GM12878 (cell line): ENCODE measurements around the gene FADD. TPM values are rescaled to one million over a fixed set of nuclear protein-coding genes. Genes with fewer than 3 reads are reported as not detected.

Source experiments
- ATAC-seq: fragments of 200-7000 bp; cut with Tn5 transposase; 3 replicates; pipeline ENCODE4 v1.9.1; 2020; ENCODE audit warnings: mild to moderate bottlenecking, moderate library complexity
- BruUV-seq: library from RNA; stranded (reverse); fragments of 400-500 nt; replicated peaks from 2 replicates; lab custom pipeline; 2021; lab: Mats Ljungman, UMichigan
- CTCF ChIA-PET: fragments of 300-600 bp; sonication (Branson Sonifier 250); formaldehyde crosslinking; extraction: SDS; loops from one replicate; lab custom pipeline; 2021; ENCODE audit warnings: inconsistent platforms; lab: Yijun Ruan, JAX
- POLR2A ChIA-PET: fragments of 350-600 bp; formaldehyde crosslinking; extraction: SDS; loops from one replicate; lab custom pipeline; 2021; ENCODE audit warnings: inconsistent platforms; lab: Charles Lee
- RAD21 ChIA-PET: fragments of 300-600 bp; sonication (Branson Sonifier 250); formaldehyde crosslinking; loops from one replicate; lab custom pipeline; 2023; ENCODE audit warnings: antibody characterized with exemption; ENCODE audit not compliant: unreplicated experiment; lab: Charles Lee
- SMC1A ChIA-PET: fragments of 300-600 bp; sonication (Branson Sonifier 250); formaldehyde crosslinking; loops from one replicate; lab custom pipeline; 2023; ENCODE audit not compliant: unreplicated experiment, uncharacterized antibody; lab: Charles Lee
- DNase-seq: peaks from one replicate; pipeline ENCODE4 v3.0.0-alpha.2; 2011; ENCODE audit warnings: low read depth, low spot score
- FAIRE-seq: peaks from 3 replicates; lab custom pipeline; 2011; peaks lifted over from hg19 to GRCh38; lab: Jason Lieb, UNC
- H2AFZ ChIP-seq: 2 replicates; pipeline ENCODE4 v1.6.0; 2011; ENCODE audit warnings: low read depth, low read length, control low read depth; ENCODE audit not compliant: control insufficient read depth
- H3K27ac ChIP-seq: 2 replicates; pipeline ENCODE4 v1.5.1; 2011; ENCODE audit warnings: control low read depth; ENCODE audit not compliant: control insufficient read depth, insufficient read depth
- H3K27me3 ChIP-seq, 2 experiments: replicated peaks in 1 of 2; 2 replicates each; pipeline versions ENCODE4 v1.6.0 to v1.6.1; 2011; ENCODE audit warnings: low read length in 1 of 2; ENCODE audit not compliant: control insufficient read depth in 2 of 2, insufficient read depth in 2 of 2
- H3K36me3 ChIP-seq, 2 experiments: 2 replicates each; pipeline ENCODE4 v1.5.1; 2011; ENCODE audit warnings: low read length in 1 of 2; ENCODE audit not compliant: control insufficient read depth in 2 of 2, insufficient read depth in 2 of 2
- H3K4me1 ChIP-seq: 2 replicates; pipeline ENCODE4 v1.6.1; 2011; ENCODE audit warnings: mild to moderate bottlenecking, low read length, moderate library complexity, mixed read lengths; ENCODE audit not compliant: control insufficient read depth, insufficient read depth
- H3K4me2 ChIP-seq: 2 replicates; pipeline ENCODE4 v1.6.0; 2011; ENCODE audit warnings: control low read depth; ENCODE audit not compliant: control insufficient read depth, insufficient read depth
- H3K4me3 ChIP-seq: fragments of 200-600 bp; sonication (generic); 2 replicates; pipeline ENCODE4 v1.5.1; 2016
- H3K79me2 ChIP-seq: 2 replicates; pipeline ENCODE4 v1.6.0; 2011; ENCODE audit warnings: low read length; ENCODE audit not compliant: control insufficient read depth, insufficient read depth
- H3K9ac ChIP-seq: 2 replicates; pipeline ENCODE4 v1.8.0; 2011; ENCODE audit warnings: low read length, control low read depth, mixed read lengths; ENCODE audit not compliant: control insufficient read depth, insufficient read depth
- H3K9me3 ChIP-seq: replicated peaks from 3 replicates; pipeline ENCODE4 v1.5.1; 2011; ENCODE audit warnings: mild to moderate bottlenecking, low read length; ENCODE audit not compliant: control insufficient read depth, insufficient read depth
- H4K20me1 ChIP-seq: 2 replicates; pipeline ENCODE4 v1.6.0; 2011; ENCODE audit not compliant: control insufficient read depth, insufficient read depth
- FOXK2 ChIP-seq: fragments of 450-650 bp; IDR thresholded peaks from 2 replicates; pipeline ENCODE4 v1.6.1; 2017; ENCODE audit warnings: mild to moderate bottlenecking, moderate library complexity
- GATAD2B ChIP-seq: fragments of 450-650 bp; conservative IDR thresholded peaks from 2 replicates; pipeline ENCODE4 v1.6.1; 2017; ENCODE audit warnings: low read depth, mild to moderate bottlenecking, moderate library complexity
- ZBTB4 ChIP-seq: fragments of 450-650 bp; formaldehyde crosslinking; IDR thresholded peaks from 2 replicates; pipeline ENCODE4 v1.4.0; 2022; ENCODE audit warnings: mild to moderate bottlenecking, moderate library complexity
- WGBS: methylation state at CpG from one replicate; pipeline ENCODE4 v1.1.6; 2016; ENCODE audit warnings: low lambda C conversion rate; ENCODE audit not compliant: insufficient replicate concordance, insufficient coverage; ENCODE audit errors: missing lambda C conversion rate; 5-methylcytosine and 5-hydroxymethylcytosine counted together
- in situ Hi-C: fragments of 300-500 bp; cut with MboI; formaldehyde crosslinking; loops from 9 replicates; pipeline ENCODE4 v1.14.3; 2018; ENCODE audit warnings: mixed read lengths
- intact Hi-C: fragments of 100-400 bp; cut with micrococcal nuclease; formaldehyde crosslinking; loops from one replicate; pipeline ENCODE4 v1.14.2; 2022; ENCODE audit not compliant: unreplicated experiment
- polyA plus RNA-seq, 11 experiments: library from polyadenylated mRNA; depleted of rRNA in 4 of 11; unstranded in 6 of 11; stranded (reverse) in 5 of 11; fragments of >200 nt; fragmentation: Nextera tagmentation in 4 of 11; fragmentation: Illumina TruSeq in 1 of 11; extraction: Ambion mirVana in 4 of 11; extraction: Trizol in 1 of 11; gene quantifications; 1 replicate in 1 of 11; 2 replicates in 10 of 11; pipeline versions ENCODE4 v1.2.1 to v1.2.3, GENCODE V29; 2011 to 2016; ENCODE audit warnings: inconsistent platforms in 2 of 11, missing spikeins in 2 of 11, low read depth in 1 of 11
- total RNA-seq, 4 experiments: library from RNA; depleted of rRNA in 3 of 4; stranded (reverse); fragments of >200 nt in 3 of 4; fragmentation: Illumina TruSeq in 1 of 4; extraction: Trizol in 1 of 4; gene quantifications; 2 replicates each; pipeline versions ENCODE4 v1.2.1 to v1.2.3, GENCODE V29; 2013 to 2021

Gene FADD
- total and polyA plus RNA-seq, 10 of the 15 experiments (the other 5 are each of a cell fraction or from before 2014, with no cell fraction given) = 0.32 to 38.7 (median 21.8) TPM

DNA sequence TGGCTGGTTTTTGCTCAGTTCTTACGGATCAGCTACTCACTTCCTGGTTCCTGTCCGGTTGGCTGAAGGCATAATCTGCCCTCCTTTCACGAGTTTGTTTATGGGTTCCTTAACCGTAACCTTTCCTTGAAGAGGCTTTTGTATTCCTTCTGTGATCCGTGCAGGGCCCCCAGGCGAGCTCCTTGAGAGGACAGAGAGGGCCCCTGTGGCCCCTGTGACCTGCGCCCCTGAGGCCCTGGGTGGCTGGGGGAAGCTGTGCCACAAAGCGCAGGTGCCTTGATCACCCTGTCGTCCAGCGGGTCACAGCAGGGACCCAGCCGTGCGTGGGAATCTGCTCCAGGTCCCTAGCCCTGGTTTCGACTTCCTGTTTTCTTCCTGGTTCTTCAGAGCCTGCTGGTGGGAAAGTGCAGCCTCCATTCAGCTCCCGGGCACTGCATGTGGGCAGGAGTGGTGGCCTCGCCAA lies 27.8 kb upstream of the FADD start:
- no peak overlapping the region for H2AFZ ChIP-seq
- no peak for DNase-seq
- no peak overlapping the region for H3K27ac ChIP-seq
- H3K79me2 ChIP-seq = no peaks in the 10 kb centered on the region
- intact Hi-C loops (no loop called here), in situ Hi-C loops (no loop called here)
- no peak overlapping the region for H3K9ac ChIP-seq
- CTCF ChIA-PET = interaction anchor here (0.6 to 0.7 kb wide), 2 partner anchors 21 to 295 kb away, joined by 3 to 4 read pairs; no protein-coding TSS in a partner anchor
- no peak for TF ChIP-seq ZBTB4 (CRISPR knock-in tag)
- no peak for TF ChIP-seq GATAD2B
- TF ChIP-seq FOXK2 = no peak
- TF ChIP-seq, all 136 proteins: peak for 0
- no TSS peak for BruUV-seq
- FAIRE-seq (no peak), ATAC-seq (no peak)
- ChIA-PET POLR2A (interaction anchor here (0.7 kb wide), 1 partner anchor 20 kb away, joined by 3 read pairs; no protein-coding TSS in a partner anchor), SMC1A (no interaction called here), RAD21 (no interaction called here)
- no peaks in the 10 kb centered on the region for H3K27me3 ChIP-seq
- no peak overlapping the region for H3K4me2 ChIP-seq
- H4K20me1 ChIP-seq = no peaks in the 10 kb centered on the region
- H3K36me3 ChIP-seq = no peaks in the 10 kb centered on the region
- H3K9me3 ChIP-seq = no peaks in the 10 kb centered on the region
- no peak overlapping the region for H3K4me3 ChIP-seq
- WGBS = 28% methylated on average over 15 of the region's 15 CpGs
- no peaks in the 10 kb centered on the region for H3K4me1 ChIP-seq
